ENCODE data around the gene OTUB2. TPM values are rescaled to one million over a fixed set of nuclear protein-coding genes. Genes with fewer than 3 reads are reported as not detected.

OTUB2 gene
- total and polyA plus RNA-seq, 5 donors = 0.11 to 0.65 (median 0.34) TPM

DNA sequence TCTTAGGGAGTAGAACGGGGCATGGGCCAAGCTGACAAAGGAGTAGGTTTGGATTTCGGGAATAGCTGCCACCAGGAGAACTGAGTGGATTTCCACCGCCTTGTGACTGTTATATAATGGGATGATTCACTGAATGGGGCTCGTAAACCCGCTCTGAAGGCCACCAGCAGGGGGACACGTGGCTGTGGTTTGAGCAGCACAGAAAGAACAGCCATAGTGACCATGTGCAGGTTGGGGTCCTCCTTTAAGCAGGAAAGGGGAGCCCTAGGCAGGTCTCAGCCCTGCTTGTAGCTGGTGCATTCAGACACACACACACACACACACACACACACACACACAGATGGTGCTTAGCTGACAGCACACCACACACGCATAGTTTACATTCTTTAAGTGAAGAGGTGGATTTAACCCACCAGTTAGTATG is 41.1 kb upstream of the OTUB2 start:
- intact Hi-C loops (cut with DNase I) = no loop called here
- peaks cover 13% of the 10 kb centered on the region for H3K4me1 ChIP-seq (ENCODE audit: control insufficient read depth, insufficient read depth, low read length)
- H3K4me3 ChIP-seq (ENCODE audit: low read length) = no peak overlapping the region
- H3K27ac ChIP-seq (ENCODE audit: low read length) = peak overlapping the region; percentile 79
- H3K27me3 ChIP-seq (ENCODE audit: control insufficient read depth, insufficient read depth) = no peaks in the 10 kb centered on the region
- ATAC-seq (peak in 1 of 2 donors; percentile 4), DNase-seq (peak in 1 of 3 donors; percentile 48)
- no peaks in the 10 kb centered on the region for H3K9me3 ChIP-seq (ENCODE audit: control insufficient read depth, low read length)
- 35% methylated on average over 7 of the region's 7 CpGs for WGBS

- Histone ChIP-seq H3K4me3 (ENCODE audit: low read length) (no peak overlapping the region), H3K9me3 (ENCODE audit: control insufficient read depth, low read length) (no peaks in the 10 kb centered on the region), H3K4me1 (ENCODE audit: control insufficient read depth, insufficient read depth, low read length) (peaks cover 7% of the 10 kb centered on the region), H3K27me3 (ENCODE audit: control insufficient read depth, insufficient read depth) (no peaks in the 10 kb centered on the region), H3K27ac (ENCODE audit: low read length) (peak overlapping the region; percentile 8)
- ATAC-seq = peak; percentile 45 to 55
- DNase-seq = peak in 1 of 3 donors; percentile 64
- intact Hi-C loops (cut with DNase I) = no loop called here
- WGBS = 57% methylated on average over 9 of the region's 9 CpGs
These were observed 39.2 kb upstream of the OTUB2 start for GRCh38 chr14:93986955-93987354.

DNA sequence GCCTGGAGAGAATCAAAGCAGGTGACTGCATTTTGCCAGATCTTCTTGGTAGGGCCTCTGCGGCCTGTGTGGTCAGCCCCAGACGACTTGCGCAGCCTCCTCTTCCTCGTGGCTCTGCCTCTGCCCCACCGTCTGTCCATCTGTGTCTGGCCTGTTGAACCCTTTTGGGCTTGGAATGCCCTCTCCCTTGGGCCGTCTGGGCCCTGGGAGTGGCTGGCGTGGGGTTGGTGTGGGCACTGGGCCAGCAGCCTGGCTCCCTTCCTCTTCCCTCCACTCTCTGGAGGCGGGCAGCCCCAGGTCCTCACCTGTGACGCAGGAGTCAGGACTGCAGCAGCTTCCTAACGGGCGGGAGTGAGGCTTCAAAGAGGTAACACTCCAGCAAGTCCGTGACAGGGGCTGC is 38.8 kb upstream of the OTUB2 start:
- DNase-seq (peak in 1 of 3 donors; percentile 59), ATAC-seq (peak in 1 of 2 donors; percentile 14)
- peaks cover 5% of the 10 kb centered on the region for H3K4me1 ChIP-seq (ENCODE audit: control insufficient read depth, insufficient read depth, low read length)
- WGBS = 61% methylated on average over 12 of the region's 12 CpGs
- intact Hi-C loops (cut with DNase I) = no loop called here
- no peaks in the 10 kb centered on the region for H3K27me3 ChIP-seq (ENCODE audit: control insufficient read depth, insufficient read depth)
- peak overlapping the region; percentile 8 for H3K27ac ChIP-seq (ENCODE audit: low read length)
- no peaks in the 10 kb centered on the region for H3K9me3 ChIP-seq (ENCODE audit: control insufficient read depth, low read length)
- no peak overlapping the region for H3K4me3 ChIP-seq (ENCODE audit: low read length)

GRCh38 chr14:93987815-93988476 is 38.2 kb upstream of the OTUB2 start:
- H3K4me3 ChIP-seq (ENCODE audit: low read length) = no peak overlapping the region
- intact Hi-C loops (cut with DNase I) = no loop called here
- peak in 1 of 3 donors; percentile 28 for DNase-seq
- ATAC-seq = no peak
- H3K9me3 ChIP-seq (ENCODE audit: control insufficient read depth, low read length) = no peaks in the 10 kb centered on the region
- 66% methylated on average over 3 of the region's 3 CpGs for WGBS
- H3K27ac ChIP-seq (ENCODE audit: low read length) = no peak overlapping the region
- no peaks in the 10 kb centered on the region for H3K27me3 ChIP-seq (ENCODE audit: control insufficient read depth, insufficient read depth)
- peaks cover 2% of the 10 kb centered on the region for H3K4me1 ChIP-seq (ENCODE audit: control insufficient read depth, insufficient read depth, low read length)

- 71% methylated on average over 4 of the region's 4 CpGs for WGBS
- Histone ChIP-seq H3K4me1 (ENCODE audit: control insufficient read depth, insufficient read depth, low read length) (peaks cover 2% of the 10 kb centered on the region), H3K27ac (ENCODE audit: low read length) (no peak overlapping the region), H3K9me3 (ENCODE audit: control insufficient read depth, low read length) (no peaks in the 10 kb centered on the region), H3K4me3 (ENCODE audit: low read length) (no peak overlapping the region), H3K27me3 (ENCODE audit: control insufficient read depth, insufficient read depth) (no peaks in the 10 kb centered on the region)
- no peak for DNase-seq
- intact Hi-C loops (cut with DNase I) = no loop called here
- ATAC-seq = no peak
These were observed 36.2 kb upstream of the OTUB2 start for GRCh38 chr14:93989939-93990338.

DNA sequence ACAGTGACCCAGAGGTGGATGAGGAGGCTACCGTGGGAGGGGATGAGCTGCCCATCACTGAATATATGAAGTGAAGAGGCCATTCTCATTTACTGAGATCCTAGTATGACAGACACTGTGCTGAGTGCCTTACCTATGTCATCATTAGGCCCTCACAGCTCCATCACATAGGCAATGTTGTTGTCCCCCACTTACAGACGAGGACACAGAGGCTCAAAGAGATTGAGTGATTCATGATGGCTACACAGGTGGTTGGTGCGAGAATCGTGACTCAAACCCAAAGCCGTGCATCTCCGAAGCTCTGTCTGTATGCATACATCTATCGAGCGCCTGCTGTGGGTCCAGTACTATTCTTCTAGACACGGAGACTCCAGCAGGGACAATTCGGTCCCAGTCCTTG is 34.9 kb upstream of the OTUB2 start:
- Histone ChIP-seq H3K27me3 (ENCODE audit: control insufficient read depth, insufficient read depth) (no peaks in the 10 kb centered on the region), H3K27ac (ENCODE audit: low read length) (no peak overlapping the region), H3K4me1 (ENCODE audit: control insufficient read depth, insufficient read depth, low read length) (peaks cover 5% of the 10 kb centered on the region), H3K9me3 (ENCODE audit: control insufficient read depth, low read length) (no peaks in the 10 kb centered on the region), H3K4me3 (ENCODE audit: low read length) (no peak overlapping the region)
- intact Hi-C loops (cut with DNase I) = no loop called here
- no peak for ATAC-seq
- 88% methylated on average over 10 of the region's 10 CpGs for WGBS
- no peak for DNase-seq

DNA sequence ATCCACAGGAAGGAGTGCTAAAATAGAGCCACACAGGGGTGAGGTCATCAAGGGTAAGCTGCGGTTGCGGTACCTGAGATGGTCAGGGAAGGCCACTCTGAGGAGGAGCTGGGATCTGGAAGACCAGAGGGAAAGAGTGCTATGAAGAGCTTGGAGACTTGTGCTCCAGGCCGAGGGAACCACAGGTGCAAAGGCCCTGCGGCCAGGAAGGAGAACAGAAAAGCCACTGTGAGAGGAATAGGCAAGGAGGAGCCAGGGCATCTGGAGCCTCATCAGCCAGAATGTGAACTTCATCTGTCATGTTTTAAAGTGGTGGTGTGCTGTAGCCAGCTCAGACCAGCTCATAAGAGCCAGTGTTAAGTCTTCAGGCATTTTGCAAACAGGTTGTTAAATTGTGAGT is 34.5 kb upstream of the OTUB2 start:
- WGBS = 89% methylated on average over 4 of the region's 4 CpGs
- Histone ChIP-seq H3K4me3 (ENCODE audit: low read length) (no peak overlapping the region), H3K27ac (ENCODE audit: low read length) (no peak overlapping the region), H3K27me3 (ENCODE audit: control insufficient read depth, insufficient read depth) (no peaks in the 10 kb centered on the region), H3K4me1 (ENCODE audit: control insufficient read depth, insufficient read depth, low read length) (peaks cover 5% of the 10 kb centered on the region), H3K9me3 (ENCODE audit: control insufficient read depth, low read length) (no peaks in the 10 kb centered on the region)
- no peak for ATAC-seq
- intact Hi-C loops (cut with DNase I) = no loop called here
- DNase-seq = no peak

- ATAC-seq (no peak), DNase-seq (peak in 1 of 3 donors; percentile 22)
- Histone ChIP-seq H3K4me1 (ENCODE audit: control insufficient read depth, insufficient read depth, low read length) (peaks cover 5% of the 10 kb centered on the region), H3K27me3 (ENCODE audit: control insufficient read depth, insufficient read depth) (no peaks in the 10 kb centered on the region), H3K27ac (ENCODE audit: low read length) (no peak overlapping the region), H3K9me3 (ENCODE audit: control insufficient read depth, low read length) (no peaks in the 10 kb centered on the region), H3K4me3 (ENCODE audit: low read length) (no peak overlapping the region)
- WGBS = 68% methylated on average over 6 of the region's 6 CpGs
- intact Hi-C loops (cut with DNase I) = no loop called here
These were observed 32.8 kb upstream of the OTUB2 start for GRCh38 chr14:93993382-93993781.

GRCh38 chr14:93994919-93995682 is 31.0 kb upstream of the OTUB2 start:
- intact Hi-C loops (cut with DNase I) = no loop called here
- no peak overlapping the region for H3K4me3 ChIP-seq (ENCODE audit: low read length)

GRCh38 chr14:93996130-93996695 is 29.9 kb upstream of the OTUB2 start:
- Histone ChIP-seq H3K4me1 (ENCODE audit: control insufficient read depth, insufficient read depth, low read length) (peaks cover 5% of the 10 kb centered on the region), H3K4me3 (ENCODE audit: low read length) (no peak overlapping the region), H3K9me3 (ENCODE audit: control insufficient read depth, low read length) (no peaks in the 10 kb centered on the region), H3K27me3 (ENCODE audit: control insufficient read depth, insufficient read depth) (no peaks in the 10 kb centered on the region), H3K27ac (ENCODE audit: low read length) (no peak overlapping the region)
- DNase-seq (peak in 1 of 3 donors; percentile 61), ATAC-seq (no peak)
- intact Hi-C loops (cut with DNase I) = no loop called here
- WGBS = 53% methylated on average over 8 of the region's 8 CpGs

More at GRCh38 chr14:93994919-93995682, 31.0 kb upstream of the OTUB2 start:
- Histone ChIP-seq H3K27me3 (ENCODE audit: control insufficient read depth, insufficient read depth) (no peaks in the 10 kb centered on the region), H3K27ac (ENCODE audit: low read length) (peak overlapping the region; percentile 3), H3K4me1 (ENCODE audit: control insufficient read depth, insufficient read depth, low read length) (peaks cover 5% of the 10 kb centered on the region), H3K9me3 (ENCODE audit: control insufficient read depth, low read length) (no peaks in the 10 kb centered on the region)
- DNase-seq (peak; percentile 51 to 75 (median 74)), ATAC-seq (peak in 1 of 2 donors; percentile 84)
- WGBS = 51% methylated on average over 13 of the region's 13 CpGs

DNA sequence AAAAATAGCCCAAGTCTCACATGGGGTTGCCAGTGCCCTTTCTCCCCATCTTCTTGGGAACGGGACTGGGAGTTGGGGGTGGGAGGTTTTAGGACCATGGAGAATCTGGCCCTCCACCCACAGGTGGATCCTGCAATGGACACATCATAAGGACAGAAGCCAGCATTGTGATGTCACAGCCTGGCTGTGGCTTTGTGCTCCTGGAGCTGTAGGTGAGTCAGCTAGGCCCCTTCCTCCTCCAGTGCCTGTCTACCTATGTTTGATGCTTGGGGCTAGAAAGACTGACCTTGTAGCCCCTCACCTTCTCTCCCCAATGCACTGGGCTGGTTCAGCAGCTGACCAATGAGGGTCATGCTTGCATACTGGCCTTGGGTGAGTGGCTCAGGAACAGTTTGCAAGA is 29.1 kb upstream of the OTUB2 start, which contains the start of gene CCDC197:
Gene CCDC197, plus strand, starts transcription at position 220 of the 400 bp plus-strand sequence. CDS start 831 bp downstream, outside the sequence.
- ATAC-seq (no peak), DNase-seq (peak in 1 of 3 donors; percentile 10)
- 74% methylated on average over 1 of the region's 1 CpG for WGBS
- H3K4me3 ChIP-seq (ENCODE audit: low read length) = no peak within 1 kb of the TSS
- H3K4me1 ChIP-seq (ENCODE audit: control insufficient read depth, insufficient read depth, low read length) = peaks cover 5% of the 10 kb centered on the region
- no peak within 1 kb of the TSS for H3K27ac ChIP-seq (ENCODE audit: low read length)
- no peaks in the 10 kb centered on the region for H3K27me3 ChIP-seq (ENCODE audit: control insufficient read depth, insufficient read depth)
- intact Hi-C loops (cut with DNase I) = no loop called here
- no peaks in the 10 kb centered on the region for H3K9me3 ChIP-seq (ENCODE audit: control insufficient read depth, low read length)
